ENCODE data around the gene ATP10A.

ATP10A gene, protein sequence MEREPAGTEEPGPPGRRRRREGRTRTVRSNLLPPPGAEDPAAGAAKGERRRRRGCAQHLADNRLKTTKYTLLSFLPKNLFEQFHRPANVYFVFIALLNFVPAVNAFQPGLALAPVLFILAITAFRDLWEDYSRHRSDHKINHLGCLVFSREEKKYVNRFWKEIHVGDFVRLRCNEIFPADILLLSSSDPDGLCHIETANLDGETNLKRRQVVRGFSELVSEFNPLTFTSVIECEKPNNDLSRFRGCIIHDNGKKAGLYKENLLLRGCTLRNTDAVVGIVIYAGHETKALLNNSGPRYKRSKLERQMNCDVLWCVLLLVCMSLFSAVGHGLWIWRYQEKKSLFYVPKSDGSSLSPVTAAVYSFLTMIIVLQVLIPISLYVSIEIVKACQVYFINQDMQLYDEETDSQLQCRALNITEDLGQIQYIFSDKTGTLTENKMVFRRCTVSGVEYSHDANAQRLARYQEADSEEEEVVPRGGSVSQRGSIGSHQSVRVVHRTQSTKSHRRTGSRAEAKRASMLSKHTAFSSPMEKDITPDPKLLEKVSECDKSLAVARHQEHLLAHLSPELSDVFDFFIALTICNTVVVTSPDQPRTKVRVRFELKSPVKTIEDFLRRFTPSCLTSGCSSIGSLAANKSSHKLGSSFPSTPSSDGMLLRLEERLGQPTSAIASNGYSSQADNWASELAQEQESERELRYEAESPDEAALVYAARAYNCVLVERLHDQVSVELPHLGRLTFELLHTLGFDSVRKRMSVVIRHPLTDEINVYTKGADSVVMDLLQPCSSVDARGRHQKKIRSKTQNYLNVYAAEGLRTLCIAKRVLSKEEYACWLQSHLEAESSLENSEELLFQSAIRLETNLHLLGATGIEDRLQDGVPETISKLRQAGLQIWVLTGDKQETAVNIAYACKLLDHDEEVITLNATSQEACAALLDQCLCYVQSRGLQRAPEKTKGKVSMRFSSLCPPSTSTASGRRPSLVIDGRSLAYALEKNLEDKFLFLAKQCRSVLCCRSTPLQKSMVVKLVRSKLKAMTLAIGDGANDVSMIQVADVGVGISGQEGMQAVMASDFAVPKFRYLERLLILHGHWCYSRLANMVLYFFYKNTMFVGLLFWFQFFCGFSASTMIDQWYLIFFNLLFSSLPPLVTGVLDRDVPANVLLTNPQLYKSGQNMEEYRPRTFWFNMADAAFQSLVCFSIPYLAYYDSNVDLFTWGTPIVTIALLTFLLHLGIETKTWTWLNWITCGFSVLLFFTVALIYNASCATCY (N-terminal part only)

DNA sequence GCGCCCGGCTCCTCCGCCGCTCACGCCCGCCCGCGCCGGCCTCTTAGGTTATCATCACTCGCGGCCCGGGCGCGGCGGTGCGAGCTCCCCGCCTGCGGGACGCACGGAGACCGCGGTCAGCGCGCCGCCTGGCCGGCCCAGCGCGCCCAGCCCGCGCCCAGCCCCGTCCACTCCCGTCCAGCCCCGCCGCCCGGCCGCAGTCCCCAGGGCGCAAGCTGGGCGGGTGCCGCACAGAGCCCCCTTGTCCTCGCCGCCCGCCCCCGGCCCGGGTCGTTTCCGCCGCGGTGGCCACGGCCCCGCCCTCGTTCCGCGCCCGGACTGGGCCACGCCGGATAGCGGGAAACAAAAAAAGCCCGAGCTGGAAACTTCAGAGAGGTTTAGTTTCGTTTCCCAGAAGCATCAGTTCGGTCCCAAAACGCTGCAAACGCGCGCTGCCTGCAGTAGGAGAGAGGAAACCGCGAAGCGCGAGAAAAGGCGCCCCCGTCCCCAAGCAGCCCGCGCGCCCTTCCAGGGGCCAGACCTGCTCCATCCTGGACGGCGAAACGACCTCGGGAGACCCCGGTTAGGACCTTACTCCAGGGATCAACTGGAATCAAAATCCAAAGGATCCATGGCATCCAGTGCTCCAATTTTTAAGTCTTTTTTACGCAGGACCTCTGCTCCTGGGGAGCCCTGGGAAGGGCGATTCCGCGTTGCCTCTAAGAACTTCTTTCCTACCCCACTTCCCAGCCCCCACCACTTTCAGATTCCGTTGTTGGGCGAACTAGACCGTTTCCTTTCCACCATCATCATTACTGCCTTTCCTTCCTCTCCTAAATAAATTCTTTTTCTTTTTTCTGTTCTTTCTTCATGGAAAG is at the start of gene ATP10A:
TSS of gene ATP10A (minus strand) at position 217 of the 857 bp plus-strand sequence. CDS start 231 bp downstream, outside the sequence.
- no peak for DNase-seq

- no peak for DNase-seq
Measured at GRCh38 chr15:25912035-25912434, 48.9 kb upstream of the ATP10A start.

DNA sequence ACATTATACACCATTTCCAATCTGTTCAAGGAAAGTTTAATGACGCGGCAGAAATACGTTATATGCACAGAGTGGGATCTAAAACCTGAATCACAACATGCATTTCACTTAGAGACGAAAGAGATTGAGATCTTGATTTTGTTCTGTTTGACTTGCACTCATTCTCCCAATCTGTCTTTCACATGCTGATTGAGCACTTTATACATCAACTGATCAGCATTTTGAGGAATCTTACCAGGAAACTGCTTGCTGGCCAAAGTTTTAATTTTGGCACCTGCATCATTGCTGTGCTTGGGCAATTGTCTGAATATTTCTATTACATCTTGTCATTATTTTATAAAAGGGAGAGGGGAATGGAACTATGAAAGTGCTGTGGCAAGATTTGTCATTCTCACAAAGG is 47.7 kb upstream of the ATP10A start:
- no peak for DNase-seq

DNA sequence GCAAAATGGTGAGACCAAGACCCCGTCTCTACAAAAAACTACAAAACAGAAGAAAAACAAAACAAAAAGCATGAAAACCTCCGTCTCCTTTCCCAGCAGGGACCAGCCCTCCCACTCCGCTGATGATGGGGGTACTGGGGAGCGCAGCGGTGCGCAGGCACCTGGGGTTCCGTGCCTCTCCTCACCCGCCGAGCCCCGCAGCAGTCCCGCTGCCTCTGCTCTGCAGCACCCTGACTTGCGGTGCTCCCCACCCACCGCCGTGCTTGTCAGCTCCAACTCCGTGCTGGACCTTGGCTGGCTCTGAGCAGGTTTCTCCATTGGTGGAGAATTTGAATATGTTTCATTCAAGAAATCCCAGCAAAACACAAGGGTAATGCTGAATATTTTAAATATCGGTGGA is 46.7 kb upstream of the ATP10A start:
- DNase-seq, result no peak

DNA sequence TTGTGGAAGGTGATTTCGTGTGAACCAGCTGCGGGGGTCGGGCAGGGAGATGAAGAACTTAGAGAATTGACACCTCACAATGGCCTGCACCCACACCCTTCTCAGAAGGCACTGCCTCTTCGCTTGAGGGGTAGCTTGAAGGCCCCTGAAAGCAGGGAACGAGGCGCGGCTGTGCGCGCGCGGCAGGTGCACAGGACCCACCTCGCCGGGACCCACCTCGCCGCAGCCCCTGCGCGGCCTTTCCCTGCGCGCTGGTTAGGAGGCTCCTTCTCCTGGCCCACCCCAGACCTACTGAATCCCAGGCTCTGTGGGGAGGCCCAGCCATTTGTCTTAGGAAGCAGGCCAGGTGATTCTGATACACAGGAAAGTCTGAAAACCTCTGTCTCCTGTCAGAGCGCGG is 46.2 kb upstream of the ATP10A start:
- no peak for DNase-seq

DNA sequence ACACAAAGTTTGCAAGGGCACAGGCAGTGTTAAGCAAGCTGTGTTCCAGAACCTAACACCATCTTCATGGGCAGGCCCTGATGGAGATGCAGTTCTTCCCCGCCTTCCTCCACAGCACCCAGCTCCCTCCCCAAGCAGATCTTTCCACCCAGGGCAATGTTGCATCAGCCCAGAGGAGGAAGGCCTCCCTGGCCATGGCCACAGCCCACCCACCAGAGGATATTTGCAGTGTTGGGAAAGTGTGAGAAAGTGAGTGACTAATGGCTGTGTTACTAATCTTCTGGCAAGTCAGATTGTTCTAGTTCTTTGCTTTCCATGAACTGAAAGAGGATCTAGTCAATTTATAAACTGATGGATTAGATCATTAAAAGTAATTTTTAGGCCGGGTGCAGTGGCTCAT is 42.0 kb upstream of the ATP10A start:
- no peak for DNase-seq

- DNase-seq, result no peak
Measured at GRCh38 chr15:25903024-25903581, 40.0 kb upstream of the ATP10A start.

- no peak for DNase-seq
Measured at GRCh38 chr15:25901811-25902605, 38.9 kb upstream of the ATP10A start.

GRCh38 chr15:25900901-25901300 is 37.8 kb upstream of the ATP10A start:
- DNase-seq, result no peak

- no peak for DNase-seq
Measured at GRCh38 chr15:25900431-25900830, 37.3 kb upstream of the ATP10A start.

DNA sequence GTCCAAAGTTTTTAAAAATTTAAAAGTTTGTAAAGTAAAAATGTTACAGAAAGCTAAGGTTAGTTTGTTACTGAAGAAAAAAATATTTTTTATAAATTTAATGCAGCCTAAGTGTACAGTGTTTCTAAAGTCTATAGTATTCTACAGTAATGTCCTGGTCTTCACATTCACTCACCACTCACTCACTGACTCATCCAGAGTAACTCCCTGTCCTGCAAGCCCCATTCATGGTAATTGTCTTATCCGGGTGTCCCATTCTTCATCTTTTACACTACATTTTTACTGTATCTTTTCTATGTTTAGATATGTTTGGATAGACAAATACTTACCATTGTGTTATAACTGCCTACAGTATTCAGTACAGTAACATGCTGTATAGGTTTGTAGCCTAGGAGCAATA is 36.7 kb upstream of the ATP10A start:
- no peak for DNase-seq

- no peak for DNase-seq
Measured at GRCh38 chr15:25897658-25898057, 34.5 kb upstream of the ATP10A start.

DNA sequence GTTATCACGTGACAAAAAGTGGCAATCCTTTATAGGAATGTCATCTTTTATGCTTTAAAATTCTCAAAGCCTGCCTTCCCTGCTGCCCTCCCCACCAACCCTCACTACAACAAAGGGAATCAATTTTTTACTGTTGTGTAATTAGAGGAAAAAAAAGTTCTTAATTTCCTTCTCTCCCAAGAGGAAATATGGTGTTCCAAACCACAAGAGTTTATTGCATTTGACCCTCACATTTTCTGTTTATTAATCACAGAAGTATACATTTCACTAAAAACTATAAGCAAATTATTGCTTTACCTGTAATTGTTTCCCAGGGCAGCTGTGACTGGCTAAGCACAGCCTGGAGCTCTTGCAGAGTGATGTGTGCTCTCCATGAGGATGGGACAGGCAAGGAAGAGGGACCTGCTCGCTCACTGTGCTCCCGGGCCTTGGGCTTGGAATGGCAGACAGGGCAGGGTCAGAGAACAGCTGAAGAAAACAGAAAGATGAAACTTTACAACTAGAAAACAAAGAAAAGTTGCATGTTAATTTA is 31.3 kb upstream of the ATP10A start:
- no peak for DNase-seq

- no peak for DNase-seq
Measured at GRCh38 chr15:25893596-25893995, 30.5 kb upstream of the ATP10A start.

GRCh38 chr15:25892126-25892525 is 29.0 kb upstream of the ATP10A start:
- no peak for DNase-seq

- DNase-seq, result no peak
Measured at GRCh38 chr15:25891081-25891480, 28.0 kb upstream of the ATP10A start.

GRCh38 chr15:25890529-25890928 is 27.4 kb upstream of the ATP10A start:
- DNase-seq, result no peak

DNA sequence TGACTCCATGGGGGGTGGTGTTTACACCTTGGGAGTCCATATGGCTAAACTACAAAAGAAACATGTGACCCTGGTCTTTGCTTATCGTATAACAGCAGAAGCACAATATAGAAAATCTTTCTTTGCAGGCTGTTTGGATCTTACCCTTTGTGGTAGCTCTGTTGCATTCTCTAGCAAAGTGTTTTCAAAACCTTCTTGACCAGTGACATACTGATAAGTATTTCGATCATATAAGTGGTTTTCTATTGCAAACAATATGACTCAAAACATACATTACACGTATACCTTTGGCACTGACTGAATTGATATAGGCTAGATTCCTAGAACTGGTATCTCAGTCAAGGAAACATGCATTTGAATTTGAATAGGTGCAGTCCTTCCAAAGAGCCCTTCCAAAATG is 24.7 kb upstream of the ATP10A start:
- no peak for DNase-seq

DNA sequence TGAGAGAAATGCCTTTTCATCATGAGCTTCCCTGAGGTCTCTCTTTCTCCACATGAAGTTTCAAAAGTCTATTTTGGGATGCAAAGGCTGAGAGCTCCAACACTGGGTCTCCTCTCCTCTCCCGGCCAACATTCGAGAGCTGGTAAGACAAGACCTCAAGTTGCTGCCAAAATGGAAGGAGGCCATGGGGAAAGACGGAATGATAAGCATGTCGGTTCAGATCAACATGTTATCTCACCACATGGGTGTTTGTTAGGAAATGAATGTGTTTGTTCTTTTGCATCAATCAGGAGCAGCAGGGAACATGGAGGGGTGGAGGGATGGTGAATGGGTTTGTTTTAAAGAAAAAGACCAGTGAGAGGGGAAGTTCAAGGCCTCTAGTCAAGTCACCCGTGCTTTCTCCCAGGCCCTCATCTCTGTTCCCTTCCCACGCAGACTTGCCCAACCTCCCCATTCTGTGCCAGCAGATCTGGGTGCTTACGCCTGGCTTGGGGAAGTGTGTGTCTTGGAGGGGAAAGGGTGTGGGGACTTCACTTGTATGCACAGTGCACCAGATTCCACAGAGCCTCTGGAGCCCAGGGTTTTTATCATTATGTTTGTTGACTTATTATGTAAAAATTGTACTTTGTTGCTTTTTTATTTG is 23.5 kb upstream of the ATP10A start:
- no peak for DNase-seq

DNA sequence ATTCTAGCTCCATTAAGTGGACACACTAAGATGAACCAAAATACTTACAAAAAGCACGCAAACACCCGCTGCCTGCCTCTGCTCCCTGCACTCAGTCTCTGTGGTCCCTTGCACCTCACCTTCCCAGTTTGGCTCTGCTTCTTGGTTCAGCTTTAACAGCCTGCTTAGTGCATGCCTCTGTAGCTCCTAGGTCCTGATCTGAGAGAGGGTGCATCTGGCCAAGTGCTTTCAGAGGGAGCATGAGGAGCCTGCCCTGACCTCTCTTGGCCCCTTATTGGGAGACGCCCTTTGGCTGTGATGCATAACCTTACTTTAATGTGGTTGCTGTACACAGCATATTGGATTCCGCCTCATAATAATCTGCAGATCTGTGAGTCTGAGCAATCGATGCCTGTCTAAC is 21.2 kb upstream of the ATP10A start:
- no peak for DNase-seq
